Activated gamma-delta T cell treated with anti-CD3 and anti-CD28 coated beads, Interleukin-2, amount 50 U/mL, for 16 hours (primary cell): ENCODE measurements around the gene NPIPB2.
"Not testable (repeated sequence)": the region's sequence is repeated elsewhere in the genome, so short reads cannot be mapped to it uniquely, and the experiment has no call there.

Source experiments
- DNase-seq: peaks from one replicate; pipeline ENCODE4 v3.0.0-alpha.2; 2020; ENCODE audit warnings: low read depth

Gene NPIPB2

GRCh38 chr16:11957591-11958395, 15.9 kb upstream of the NPIPB2 start:
- no peak for DNase-seq

- no peak for DNase-seq
Measured at GRCh38 chr16:11956558-11956957, 14.7 kb upstream of the NPIPB2 start.

GRCh38 chr16:11955713-11956123, 13.9 kb upstream of the NPIPB2 start:
- no peak for DNase-seq

- not testable (repeated sequence) for DNase-seq
Measured at GRCh38 chr16:11953576-11953975, 11.7 kb upstream of the NPIPB2 start.

GRCh38 chr16:11950388-11950787, 8.5 kb upstream of the NPIPB2 start:
- DNase-seq, result no peak

- DNase-seq, result no peak
Measured at GRCh38 chr16:11949527-11949926, 7.7 kb upstream of the NPIPB2 start.

- DNase-seq, result no peak
Measured at GRCh38 chr16:11948819-11949218, 7.0 kb upstream of the NPIPB2 start.

- no peak for DNase-seq
Measured at GRCh38 chr16:11946433-11946832, 4.6 kb upstream of the NPIPB2 start.

- DNase-seq, result not testable (repeated sequence)
Measured at GRCh38 chr16:11927350-11927749, 14.5 kb downstream of the NPIPB2 start.

- not testable (repeated sequence) for DNase-seq
Measured at GRCh38 chr16:11924046-11924445, 17.8 kb downstream of the NPIPB2 start.

- DNase-seq, result no peak
Measured at GRCh38 chr16:11916524-11917285, 25.1 kb downstream of the NPIPB2 start.

GRCh38 chr16:11915644-11916523, 26.0 kb downstream of the NPIPB2 start, which contains the start of gene GSPT1:
TSS of gene GSPT1 (minus strand) at chr16:11915956. CDS start at chr16:11915720, 236 bp downstream.
- peak; percentile 99 for DNase-seq

GRCh38 chr16:11915114-11915643, 26.7 kb downstream of the NPIPB2 start:
- peak; percentile 26 for DNase-seq

- peak; percentile 10 for DNase-seq
Measured at GRCh38 chr16:11914210-11915113, 27.4 kb downstream of the NPIPB2 start.

GRCh38 chr16:11913425-11914079, 28.3 kb downstream of the NPIPB2 start:
- peak; percentile 19 for DNase-seq

GRCh38 chr16:11909653-11910545, 31.9 kb downstream of the NPIPB2 start:
- no peak for DNase-seq

GRCh38 chr16:11907160-11907970, 34.5 kb downstream of the NPIPB2 start:
- DNase-seq, result no peak

- DNase-seq, result no peak
Measured at GRCh38 chr16:11903906-11904305, 37.9 kb downstream of the NPIPB2 start.
